GM12874 (cell line): ENCODE results near the gene JAG1.

ENCODE experiments used
- TF ChIP-seq, protein P1 (sequence below): IDR thresholded peaks from 2 replicates; pipeline ENCODE4 v1.5.1; 2011; ENCODE audit warnings: low read depth, mild to moderate bottlenecking, control low read depth, low read length, moderate library complexity; ENCODE audit not compliant: insufficient read depth

JAG1 gene

DNA sequence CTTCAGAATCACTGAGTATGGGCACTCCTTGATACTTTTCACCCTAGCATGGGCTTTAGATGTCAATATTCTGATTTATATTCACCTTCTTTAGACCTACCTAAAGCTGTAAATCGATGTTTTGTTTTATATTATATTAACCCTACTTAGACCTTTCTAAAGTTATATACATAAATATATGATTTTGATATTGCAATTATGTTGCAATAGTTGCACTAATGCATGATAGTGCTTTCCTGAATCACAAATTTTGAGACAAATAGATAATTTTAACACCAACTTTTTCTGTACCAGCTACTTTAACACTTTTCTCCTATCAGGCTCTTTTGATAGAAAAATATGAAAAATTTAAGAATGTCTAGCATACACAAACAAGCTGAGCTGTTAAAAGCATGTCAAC lies 34.0 kb upstream of the JAG1 start:
- TF ChIP-seq, protein P1, sequence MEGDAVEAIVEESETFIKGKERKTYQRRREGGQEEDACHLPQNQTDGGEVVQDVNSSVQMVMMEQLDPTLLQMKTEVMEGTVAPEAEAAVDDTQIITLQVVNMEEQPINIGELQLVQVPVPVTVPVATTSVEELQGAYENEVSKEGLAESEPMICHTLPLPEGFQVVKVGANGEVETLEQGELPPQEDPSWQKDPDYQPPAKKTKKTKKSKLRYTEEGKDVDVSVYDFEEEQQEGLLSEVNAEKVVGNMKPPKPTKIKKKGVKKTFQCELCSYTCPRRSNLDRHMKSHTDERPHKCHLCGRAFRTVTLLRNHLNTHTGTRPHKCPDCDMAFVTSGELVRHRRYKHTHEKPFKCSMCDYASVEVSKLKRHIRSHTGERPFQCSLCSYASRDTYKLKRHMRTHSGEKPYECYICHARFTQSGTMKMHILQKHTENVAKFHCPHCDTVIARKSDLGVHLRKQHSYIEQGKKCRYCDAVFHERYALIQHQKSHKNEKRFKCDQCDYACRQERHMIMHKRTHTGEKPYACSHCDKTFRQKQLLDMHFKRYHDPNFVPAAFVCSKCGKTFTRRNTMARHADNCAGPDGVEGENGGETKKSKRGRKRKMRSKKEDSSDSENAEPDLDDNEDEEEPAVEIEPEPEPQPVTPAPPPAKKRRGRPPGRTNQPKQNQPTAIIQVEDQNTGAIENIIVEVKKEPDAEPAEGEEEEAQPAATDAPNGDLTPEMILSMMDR: no peak

DNA sequence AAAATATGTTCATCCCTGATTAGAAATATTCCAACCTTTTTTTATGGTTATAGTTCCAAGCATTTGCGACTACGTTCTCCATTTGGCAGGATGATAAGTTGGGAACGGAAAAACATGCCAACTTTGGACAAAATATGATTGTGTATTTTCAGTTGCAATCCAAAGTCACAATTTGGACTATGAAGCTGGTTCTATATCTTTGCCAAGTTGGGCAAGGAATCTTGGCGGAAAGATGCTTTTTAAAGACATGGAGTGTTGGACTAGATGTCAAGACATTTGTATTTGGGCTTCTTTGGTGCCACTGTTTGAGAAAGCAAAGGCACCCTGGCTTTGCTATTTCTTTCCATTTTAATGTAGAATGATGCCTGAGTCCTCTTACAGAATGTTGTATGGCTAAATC lies 33.3 kb upstream of the JAG1 start:
- TF ChIP-seq, protein P1: no peak

DNA sequence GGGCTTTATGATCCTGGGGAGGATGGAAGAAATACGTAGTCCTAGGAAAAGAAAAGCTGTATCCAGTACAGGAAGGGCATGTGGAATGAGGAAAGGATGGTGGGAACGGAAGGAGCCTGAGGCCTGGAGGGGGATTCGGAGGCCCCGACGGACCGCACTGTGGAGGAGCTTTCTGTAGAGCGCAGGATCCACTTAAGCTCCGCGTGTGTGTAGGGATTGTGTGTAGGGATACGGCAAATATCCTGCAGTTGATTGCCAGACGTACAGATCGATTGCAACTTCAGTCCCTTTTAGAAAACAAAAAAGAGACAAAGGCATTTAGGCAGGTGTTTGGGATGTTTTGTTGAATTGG lies 32.6 kb upstream of the JAG1 start:
- TF ChIP-seq, protein P1: no peak

DNA sequence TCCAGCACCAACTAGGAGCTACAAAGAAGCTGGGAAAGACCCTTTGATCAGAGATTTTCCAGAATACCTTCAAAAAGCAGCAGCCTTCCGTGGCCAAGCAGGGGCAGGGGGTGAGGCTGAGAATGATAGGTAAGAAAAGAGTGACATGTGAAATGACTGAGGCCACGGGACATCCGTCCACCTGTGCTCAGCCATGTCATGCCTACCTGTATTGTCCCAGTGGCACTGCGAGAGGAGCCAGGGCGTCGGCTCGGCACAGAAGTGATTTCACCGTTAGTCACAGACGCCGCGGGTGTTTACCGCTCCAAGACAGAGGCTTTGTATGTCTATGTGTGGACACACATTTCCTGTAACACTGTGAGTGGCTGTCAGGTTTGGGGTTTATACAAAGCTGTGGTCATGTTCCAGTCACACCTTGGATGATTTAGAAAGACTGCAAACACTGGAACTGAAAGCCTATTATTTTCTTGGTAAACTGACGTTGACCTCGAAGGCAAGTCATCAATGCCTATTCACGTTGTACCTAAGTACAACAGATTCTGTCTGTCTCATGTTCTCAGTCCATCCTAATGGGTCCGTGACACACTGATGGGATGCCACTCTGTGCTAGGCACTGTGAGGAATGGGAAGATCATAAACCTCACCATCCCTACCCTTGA lies 32.1 kb upstream of the JAG1 start:
- TF ChIP-seq, protein P1: no peak

DNA sequence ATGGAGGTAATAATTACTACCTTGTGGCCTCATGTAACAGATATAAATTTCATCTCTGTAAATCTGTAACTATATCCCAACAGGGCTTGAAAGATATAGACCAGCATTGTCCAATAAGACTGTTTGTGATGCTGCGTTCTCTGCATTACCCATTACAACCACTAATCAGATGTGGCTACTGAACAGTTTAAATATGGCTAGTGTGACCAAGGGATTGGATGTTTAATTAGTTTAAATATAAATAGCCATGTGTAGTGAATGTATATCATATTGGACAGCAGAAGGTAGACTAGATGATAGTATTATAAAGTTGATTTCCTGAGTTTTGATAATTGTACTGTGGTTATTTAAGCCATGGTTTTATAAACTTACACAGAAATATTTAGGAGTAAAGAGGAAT lies 27.8 kb upstream of the JAG1 start:
- TF ChIP-seq, protein P1: no peak

GRCh38 chr20:10699941-10700340 lies 26.1 kb upstream of the JAG1 start:
- TF ChIP-seq, protein P1: no peak

DNA sequence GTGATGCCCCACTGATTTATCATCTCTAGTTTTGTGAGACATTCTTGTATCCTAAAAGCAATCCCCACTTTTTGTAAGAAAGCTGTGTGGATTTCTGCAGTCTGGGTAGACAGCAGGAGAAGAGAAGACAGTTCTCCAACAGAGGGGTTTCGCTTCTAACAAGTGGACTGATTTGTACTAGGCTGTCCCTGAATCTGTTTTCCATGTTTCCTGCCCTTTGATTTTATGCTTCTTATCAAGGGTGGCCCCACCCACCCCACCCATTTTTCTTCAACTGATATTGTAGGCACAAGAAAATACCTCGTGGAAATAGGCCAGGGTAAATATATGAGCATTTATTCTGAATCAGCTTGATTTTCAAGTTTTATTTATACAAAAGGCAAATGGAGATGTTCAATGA lies 25.7 kb upstream of the JAG1 start:
- TF ChIP-seq, protein P1: no peak
